Activated CD4-positive, alpha-beta memory T cell treated with anti-CD3 and anti-CD28 coated beads for 36 hours (primary cell): ENCODE measurements around the gene BCR. TPM values are rescaled to one million over a fixed set of nuclear protein-coding genes. Genes with fewer than 3 reads are reported as not detected.

Source experiments
- CTCF ChIA-PET: fragments of 350-600 bp; sonication (Branson Sonifier 250); formaldehyde crosslinking; loops from one replicate; lab custom pipeline; 2021; ENCODE audit warnings: antibody characterized with exemption, inconsistent platforms; lab: Charles Lee
- POLR2A ChIA-PET: fragments of 350-600 bp; sonication (Branson Sonifier 250); formaldehyde crosslinking; loops from one replicate; lab custom pipeline; 2021; ENCODE audit warnings: antibody characterized with exemption; lab: Charles Lee
- DNase-seq: peaks from one replicate; pipeline ENCODE4 v3.0.0-alpha.2; 2020
- H3K27ac Mint-ChIP-seq: one replicate; pipeline ENCODE4 v1.8.0; 2021; ENCODE audit warnings: mixed read lengths
- H3K27me3 Mint-ChIP-seq: one replicate; pipeline ENCODE4 v1.8.0; 2021; ENCODE audit warnings: mixed read lengths
- H3K36me3 Mint-ChIP-seq: one replicate; pipeline ENCODE4 v1.8.0; 2021; ENCODE audit warnings: mixed read lengths
- H3K4me1 Mint-ChIP-seq: one replicate; pipeline ENCODE4 v1.8.0; 2021; ENCODE audit warnings: low read depth, mixed read lengths
- H3K4me3 Mint-ChIP-seq: one replicate; pipeline ENCODE4 v1.8.0; 2021; ENCODE audit warnings: mild to moderate bottlenecking, mixed read lengths
- H3K9me3 Mint-ChIP-seq: one replicate; pipeline ENCODE4 v1.8.0; 2021; ENCODE audit warnings: mixed read lengths
- intact Hi-C: fragments of 100-400 bp; cut with micrococcal nuclease; formaldehyde crosslinking; loops from one replicate; pipeline ENCODE4 v1.15.1; 2023
- total RNA-seq, 2 experiments: library from RNA; stranded (reverse); gene quantifications; one replicate each; pipeline ENCODE4 v1.2.3, GENCODE V29; 2021

BCR gene
- total RNA-seq, 2 experiments from 2014 or later = 60.4 to 69.0 TPM

GRCh38 chr22:23280356-23281052, 100.2 kb downstream of the BCR start:
- POLR2A ChIA-PET = no interaction called here
- CTCF ChIA-PET = interaction anchor here (1.5 to 5.1 kb wide), 2 partner anchors 41 to 103 kb away, joined by 3 to 309 read pairs; partner anchors contain the start of gene BCR
- H3K27ac Mint-ChIP-seq = peak overlapping the region; percentile 72

GRCh38 chr22:23281053-23281405, 100.7 kb downstream of the BCR start:
- H3K36me3 Mint-ChIP-seq = peaks cover 12% of the 10 kb centered on the region
- H3K27me3 Mint-ChIP-seq = no peaks in the 10 kb centered on the region
- no peaks in the 10 kb centered on the region for H3K9me3 Mint-ChIP-seq
- CTCF ChIA-PET = interaction anchor here (1.3 to 5.1 kb wide), 4 partner anchors 38 to 105 kb away, joined by 3 to 309 read pairs (median 8); partner anchors contain the start of gene BCR
- peaks cover 35% of the 10 kb centered on the region for H3K4me1 Mint-ChIP-seq
- DNase-seq = no peak
- H3K4me3 Mint-ChIP-seq = no peak overlapping the region
- POLR2A ChIA-PET = no interaction called here
- H3K27ac Mint-ChIP-seq = no peak overlapping the region
- intact Hi-C loops = loop anchor here (5.0 kb wide), 2 partner anchors 39 to 324 kb away; no protein-coding TSS in a partner anchor

More at GRCh38 chr22:23280356-23281052, 100.2 kb downstream of the BCR start:
- Mint-ChIP-seq H3K9me3 (no peaks in the 10 kb centered on the region), H3K4me1 (peaks cover 35% of the 10 kb centered on the region), H3K36me3 (peaks cover 15% of the 10 kb centered on the region), H3K27me3 (no peaks in the 10 kb centered on the region), H3K4me3 (no peak overlapping the region)
- DNase-seq = peak; percentile 16
- intact Hi-C loops = loop anchor here (5.0 kb wide), 2 partner anchors 38 to 323 kb away; no protein-coding TSS in a partner anchor

- Mint-ChIP-seq H3K27me3 (no peaks in the 10 kb centered on the region), H3K27ac (no peak overlapping the region), H3K4me3 (no peak overlapping the region), H3K9me3 (no peaks in the 10 kb centered on the region), H3K36me3 (peaks cover 12% of the 10 kb centered on the region), H3K4me1 (peaks cover 35% of the 10 kb centered on the region)
- intact Hi-C loops = loop anchor here (1.0 to 5.0 kb wide), 4 partner anchors 39 to 324 kb away; no protein-coding TSS in a partner anchor
- ChIA-PET POLR2A (interaction anchor here (1.0 to 1.3 kb wide), 2 partner anchors 99 to 103 kb away, joined by 4 to 5 read pairs; no protein-coding TSS in a partner anchor), CTCF (interaction anchor here (0.6 to 5.1 kb wide), 41 partner anchors 9 to 1198 kb away, joined by 3 to 309 read pairs (median 5); partner anchors contain the start of gene BCR)
- DNase-seq = peak; percentile 87
Observed at GRCh38 chr22:23281406-23282088, 101.2 kb downstream of the BCR start.

GRCh38 chr22:23282089-23282501, 101.8 kb downstream of the BCR start:
- no peaks in the 10 kb centered on the region for H3K9me3 Mint-ChIP-seq

GRCh38 chr22:23282516-23282915, 102.2 kb downstream of the BCR start:
- POLR2A ChIA-PET = interaction anchor here (1.3 kb wide), 1 partner anchor 104 kb away, joined by 5 read pairs; no protein-coding TSS in a partner anchor
- no peak overlapping the region for H3K27ac Mint-ChIP-seq
- CTCF ChIA-PET = interaction anchor here (0.6 to 5.1 kb wide), 39 partner anchors 8 to 1199 kb away, joined by 3 to 309 read pairs (median 5); partner anchors contain the start of gene BCR
- H3K36me3 Mint-ChIP-seq = peaks cover 12% of the 10 kb centered on the region
- no peaks in the 10 kb centered on the region for H3K27me3 Mint-ChIP-seq
- no peak overlapping the region for H3K4me3 Mint-ChIP-seq
- no peak for DNase-seq
- no peaks in the 10 kb centered on the region for H3K9me3 Mint-ChIP-seq
- H3K4me1 Mint-ChIP-seq = peaks cover 29% of the 10 kb centered on the region
- intact Hi-C loops = loop anchor here (1.0 to 5.0 kb wide), 4 partner anchors 40 to 325 kb away; no protein-coding TSS in a partner anchor

More at GRCh38 chr22:23282089-23282501, 101.8 kb downstream of the BCR start:
- ChIA-PET POLR2A (interaction anchor here (1.0 to 1.3 kb wide), 2 partner anchors 99 to 103 kb away, joined by 4 to 5 read pairs; no protein-coding TSS in a partner anchor), CTCF (interaction anchor here (0.6 to 5.1 kb wide), 41 partner anchors 9 to 1198 kb away, joined by 3 to 309 read pairs (median 5); partner anchors contain the start of gene BCR)
- peaks cover 33% of the 10 kb centered on the region for H3K4me1 Mint-ChIP-seq
- H3K27me3 Mint-ChIP-seq = no peaks in the 10 kb centered on the region
- no peak for DNase-seq
- intact Hi-C loops = loop anchor here (1.0 to 5.0 kb wide), 4 partner anchors 40 to 325 kb away; no protein-coding TSS in a partner anchor
- H3K4me3 Mint-ChIP-seq = no peak overlapping the region
- H3K27ac Mint-ChIP-seq = no peak overlapping the region
- peaks cover 12% of the 10 kb centered on the region for H3K36me3 Mint-ChIP-seq

GRCh38 chr22:23282986-23283385, 102.7 kb downstream of the BCR start:
- Mint-ChIP-seq H3K27me3 (no peaks in the 10 kb centered on the region), H3K4me3 (no peak overlapping the region), H3K9me3 (no peaks in the 10 kb centered on the region), H3K27ac (no peak overlapping the region), H3K36me3 (peaks cover 12% of the 10 kb centered on the region), H3K4me1 (peaks cover 29% of the 10 kb centered on the region)
- DNase-seq = no peak
- CTCF ChIA-PET = interaction anchor here (0.6 to 5.1 kb wide), 12 partner anchors 11 to 323 kb away, joined by 3 to 309 read pairs (median 6); partner anchors contain the start of gene BCR
- intact Hi-C loops = loop anchor here (1.0 to 5.0 kb wide), 4 partner anchors 41 to 326 kb away; no protein-coding TSS in a partner anchor
- POLR2A ChIA-PET = no interaction called here

- peaks cover 25% of the 10 kb centered on the region for H3K4me1 Mint-ChIP-seq
- H3K36me3 Mint-ChIP-seq = peaks cover 12% of the 10 kb centered on the region
- H3K9me3 Mint-ChIP-seq = no peaks in the 10 kb centered on the region
- DNase-seq = no peak
- ChIA-PET CTCF (interaction anchor here (1.0 to 4.8 kb wide), 3 partner anchors 102 to 108 kb away, joined by 3 to 40 read pairs (median 3); partner anchors contain the start of gene BCR), POLR2A (no interaction called here)
- H3K27ac Mint-ChIP-seq = no peak overlapping the region
- intact Hi-C loops = loop anchor here (5.0 kb wide), 2 partner anchors 42 to 327 kb away; no protein-coding TSS in a partner anchor
- no peaks in the 10 kb centered on the region for H3K27me3 Mint-ChIP-seq
- H3K4me3 Mint-ChIP-seq = no peak overlapping the region
Observed at GRCh38 chr22:23283591-23284503, 103.5 kb downstream of the BCR start.

- Mint-ChIP-seq H3K4me1 (peaks cover 18% of the 10 kb centered on the region), H3K27me3 (no peaks in the 10 kb centered on the region), H3K4me3 (no peak overlapping the region), H3K27ac (no peak overlapping the region), H3K9me3 (no peaks in the 10 kb centered on the region), H3K36me3 (peaks cover 12% of the 10 kb centered on the region)
- ChIA-PET POLR2A (no interaction called here), CTCF (interaction anchor here (1.0 to 4.8 kb wide), 3 partner anchors 101 to 109 kb away, joined by 3 to 40 read pairs (median 3); partner anchors contain the start of gene BCR)
- intact Hi-C loops = loop anchor here (5.0 kb wide), 2 partner anchors 42 to 327 kb away; no protein-coding TSS in a partner anchor
- no peak for DNase-seq
Observed at GRCh38 chr22:23284504-23285033, 104.3 kb downstream of the BCR start.

- no peaks in the 10 kb centered on the region for H3K27me3 Mint-ChIP-seq
- CTCF ChIA-PET = interaction anchor here (4.8 kb wide), 1 partner anchor 109 kb away, joined by 40 read pairs; no protein-coding TSS in a partner anchor
- H3K9me3 Mint-ChIP-seq = no peaks in the 10 kb centered on the region
- peaks cover 11% of the 10 kb centered on the region for H3K4me1 Mint-ChIP-seq
- no peak overlapping the region for H3K27ac Mint-ChIP-seq
- H3K4me3 Mint-ChIP-seq = no peak overlapping the region
- no peak for DNase-seq
- peaks cover 16% of the 10 kb centered on the region for H3K36me3 Mint-ChIP-seq
- intact Hi-C loops = no loop called here
- POLR2A ChIA-PET = no interaction called here
Observed at GRCh38 chr22:23285236-23285635, 104.9 kb downstream of the BCR start.

GRCh38 chr22:23285734-23286133, 105.4 kb downstream of the BCR start:
- H3K4me1 Mint-ChIP-seq = peaks cover 6% of the 10 kb centered on the region

More at GRCh38 chr22:23285734-23286133, 105.4 kb downstream of the BCR start:
- Mint-ChIP-seq H3K27me3 (no peaks in the 10 kb centered on the region), H3K4me3 (no peak overlapping the region), H3K36me3 (peaks cover 17% of the 10 kb centered on the region), H3K27ac (no peak overlapping the region), H3K9me3 (no peaks in the 10 kb centered on the region)
- intact Hi-C loops = no loop called here
- ChIA-PET POLR2A (no interaction called here), CTCF (interaction anchor here (1.0 to 4.8 kb wide), 4 partner anchors 104 to 115 kb away, joined by 3 to 40 read pairs (median 4); no protein-coding TSS in a partner anchor)
- DNase-seq = no peak
